Measurements from ENCODE around the gene SLX1A.
A peak's percentile ranks its signal among the peaks of the same experiment; 100 is the strongest.
"Not testable (repeated sequence)": the region's sequence is repeated elsewhere in the genome, so short reads cannot be mapped to it uniquely, and the experiment has no call there.

SLX1A gene

DNA sequence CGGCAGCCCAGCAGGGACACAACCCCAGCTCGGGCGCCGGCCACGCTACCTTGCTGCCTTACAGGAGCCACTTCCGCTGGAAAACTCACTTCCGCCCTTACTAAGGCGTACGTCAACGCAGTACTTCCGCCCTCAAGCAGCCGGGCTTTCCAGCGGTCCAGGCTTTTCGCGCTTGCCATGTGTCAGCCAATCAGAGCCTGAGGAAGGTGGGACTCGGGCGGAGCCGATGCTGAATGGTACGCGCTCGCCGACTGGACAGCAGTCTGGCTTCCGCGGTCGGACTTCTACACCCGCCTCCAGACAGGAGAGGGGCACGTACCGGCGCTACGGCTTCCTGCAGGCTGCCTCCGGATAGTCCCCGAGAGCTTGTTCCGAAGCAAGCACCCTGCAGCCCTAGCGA is at the start of gene SLX1A, which contains the start of gene BOLA2B:
SLX1A (plus strand) TSS at position 261 of the 400 bp plus-strand sequence. CDS start 210 bp downstream, outside the sequence.
BOLA2B (minus strand) TSS at position 52 of the 400 bp plus-strand sequence. CDS start 71 bp downstream, outside the sequence.
- not testable (repeated sequence) for DNase-seq

DNA sequence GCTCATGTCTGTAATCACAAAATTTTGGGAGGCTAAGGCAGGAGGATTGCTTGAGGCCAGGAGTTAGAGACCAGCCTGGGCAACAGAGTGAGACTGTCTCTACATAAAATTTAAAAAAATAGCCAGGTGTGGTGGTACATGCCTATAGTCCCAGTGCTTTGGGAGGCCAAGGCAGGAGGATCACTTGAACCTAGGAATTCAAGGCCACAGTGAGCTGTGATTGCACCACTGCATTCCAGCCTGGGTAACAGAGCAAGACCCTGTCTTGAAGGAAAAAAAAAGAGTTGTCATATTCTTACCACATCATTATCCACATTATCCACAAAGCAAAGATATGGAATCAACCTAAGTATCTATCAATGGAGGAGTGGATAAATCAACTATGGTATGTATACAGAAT is 49.7 kb upstream of the SLX1A start:
- DNase-seq: no peak

DNA sequence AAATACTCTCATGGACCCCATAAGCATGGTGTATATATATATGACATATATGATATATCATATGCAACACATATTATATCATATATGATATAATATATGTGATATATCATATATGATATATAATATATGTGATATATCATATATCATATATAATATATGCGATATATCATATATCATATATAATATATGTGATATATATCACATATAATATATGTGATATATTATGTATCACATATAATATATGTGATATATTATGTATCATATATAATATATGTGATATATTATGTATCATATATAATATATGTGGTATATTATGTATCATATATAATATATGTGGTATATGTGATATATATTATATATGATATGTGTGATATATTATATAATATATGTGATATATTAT is 48.8 kb upstream of the SLX1A start:
- DNase-seq: no peak

DNA sequence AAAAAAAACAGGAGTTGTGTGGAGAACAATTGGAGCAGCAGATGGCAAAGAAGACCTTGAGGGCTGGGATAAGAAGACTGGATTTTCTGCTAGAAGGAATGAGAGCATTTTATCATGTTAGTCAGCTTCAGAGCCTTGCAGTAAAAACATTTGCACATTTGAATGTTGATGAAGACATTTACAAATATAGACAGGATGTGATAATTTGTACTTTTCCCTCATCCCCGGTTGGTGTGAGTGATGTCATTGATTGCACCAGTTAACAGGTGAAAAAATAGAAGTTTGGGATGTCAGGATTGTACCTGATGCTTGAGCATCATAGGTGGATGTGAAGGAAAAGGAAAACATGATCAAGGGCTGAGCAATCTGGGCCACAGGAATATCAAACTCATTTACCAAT is 48.0 kb upstream of the SLX1A start:
- no peak for DNase-seq

DNA sequence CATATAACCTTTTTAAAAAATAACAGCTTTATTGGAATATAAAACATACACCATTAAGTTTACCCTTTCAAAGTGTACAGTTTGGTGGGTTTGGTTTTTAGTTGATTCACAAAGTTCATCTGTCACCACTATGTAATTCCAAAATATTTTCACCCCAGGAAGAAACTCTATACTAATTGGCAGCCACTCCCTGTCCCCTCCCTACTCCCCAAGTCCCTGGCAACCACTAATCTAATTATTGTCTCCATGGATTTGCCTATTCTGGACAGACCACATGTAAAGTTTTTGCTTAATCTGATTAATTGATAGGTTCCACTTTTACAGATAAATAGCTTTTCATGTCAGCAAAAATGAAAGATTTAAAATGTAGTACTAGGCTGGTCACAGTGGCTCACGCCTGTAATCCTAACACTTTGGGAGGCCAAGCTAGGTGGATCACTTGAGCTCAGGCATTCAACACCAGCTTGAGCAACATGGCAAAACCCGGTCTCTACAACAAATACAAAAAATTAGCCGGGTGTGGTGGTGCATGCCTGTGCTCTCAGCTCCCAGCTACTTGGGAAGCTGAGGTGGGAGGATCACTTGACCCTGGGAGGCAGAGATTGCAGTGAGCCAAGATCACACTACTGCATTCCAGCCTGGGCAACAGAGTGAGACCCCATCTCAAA is 45.7 kb upstream of the SLX1A start:
- no peak for DNase-seq

DNA sequence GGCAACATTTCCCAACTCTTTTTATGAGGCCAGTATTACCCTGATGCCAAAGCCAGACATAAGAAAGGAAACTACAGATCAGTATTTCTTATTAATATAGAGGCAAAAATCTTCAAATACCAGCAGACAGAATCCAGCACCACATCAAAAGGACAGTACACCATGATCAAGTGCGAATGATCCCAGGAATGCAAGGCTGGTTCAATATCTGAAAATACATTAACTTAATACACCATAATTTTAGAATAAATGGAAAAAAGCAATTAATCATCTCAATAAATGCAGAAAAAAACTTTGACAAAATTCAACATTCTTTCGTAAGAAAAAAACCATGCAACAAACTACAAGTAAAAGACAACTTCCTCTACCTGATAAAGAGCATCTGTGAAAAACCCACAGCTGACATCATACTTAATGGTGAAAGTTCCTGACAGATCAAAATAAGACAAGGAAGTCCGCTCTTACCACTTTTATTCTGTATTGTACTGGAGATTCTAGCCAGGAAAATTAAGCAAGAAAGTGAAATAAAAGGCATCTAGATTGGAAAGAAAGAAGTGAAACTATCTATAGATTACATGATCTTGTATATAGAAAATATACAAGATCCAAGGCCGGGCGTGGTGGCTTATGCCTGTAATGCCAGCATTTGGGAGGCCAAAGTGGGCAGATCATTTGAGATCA is 44.3 kb upstream of the SLX1A start:
- no peak for DNase-seq

DNA sequence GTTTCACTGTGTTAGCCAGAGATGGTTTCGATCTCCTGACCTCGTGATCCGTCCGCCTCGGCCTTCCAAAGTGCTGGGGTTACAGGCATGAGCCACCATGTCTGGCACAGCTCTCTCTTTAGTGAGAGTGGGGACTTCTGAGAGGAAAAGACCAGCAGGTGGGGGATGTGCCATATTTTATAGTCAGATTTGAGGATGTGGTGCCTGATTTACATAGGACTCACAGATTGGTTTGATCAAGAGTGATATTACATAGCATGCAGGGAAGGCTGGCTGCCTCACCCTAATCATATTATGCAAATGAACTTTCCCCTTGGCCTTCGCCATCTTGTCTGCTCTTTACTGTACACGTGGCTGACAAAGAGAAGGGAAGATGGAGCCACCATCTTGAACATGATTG is 42.6 kb upstream of the SLX1A start:
- DNase-seq: no peak

DNA sequence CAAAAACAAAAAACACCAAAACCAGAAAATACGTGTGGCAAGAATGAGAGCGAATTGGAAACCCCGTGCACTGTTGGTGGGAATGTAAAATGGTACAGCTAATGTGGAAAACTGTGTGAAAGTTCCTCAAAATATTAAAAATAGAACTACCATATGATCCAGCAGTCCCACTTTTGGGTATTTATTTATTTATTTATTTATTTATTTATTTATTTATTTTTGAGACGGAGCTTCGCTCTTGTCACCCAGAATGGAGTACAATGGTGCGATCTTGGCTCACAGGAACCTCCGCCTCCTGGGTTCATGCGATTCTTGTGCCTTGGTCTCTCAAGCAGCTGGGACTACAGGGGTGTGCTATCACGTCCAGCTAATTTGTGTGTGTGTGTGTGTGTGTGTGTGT is 41.2 kb upstream of the SLX1A start:
- no peak for DNase-seq

DNA sequence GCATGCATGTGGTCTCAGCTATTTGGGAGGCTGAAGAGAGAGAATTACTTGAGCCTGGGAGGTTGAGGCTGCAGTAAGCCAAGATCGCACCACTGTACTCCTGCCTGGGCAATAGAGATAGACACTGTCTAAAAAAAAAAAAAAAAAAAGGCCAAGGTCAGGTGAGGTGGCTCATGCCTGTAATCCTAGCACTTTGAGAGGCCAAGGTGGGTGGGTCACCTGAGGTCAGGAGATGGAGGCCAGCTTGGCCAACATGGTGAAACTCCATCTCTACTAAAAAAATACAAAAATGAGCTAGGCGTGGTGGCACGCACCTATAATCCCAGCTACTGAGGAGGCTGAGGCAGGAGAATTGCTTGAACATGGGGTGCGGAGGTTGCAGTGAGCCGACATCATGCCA is 38.5 kb upstream of the SLX1A start:
- DNase-seq: no peak

DNA sequence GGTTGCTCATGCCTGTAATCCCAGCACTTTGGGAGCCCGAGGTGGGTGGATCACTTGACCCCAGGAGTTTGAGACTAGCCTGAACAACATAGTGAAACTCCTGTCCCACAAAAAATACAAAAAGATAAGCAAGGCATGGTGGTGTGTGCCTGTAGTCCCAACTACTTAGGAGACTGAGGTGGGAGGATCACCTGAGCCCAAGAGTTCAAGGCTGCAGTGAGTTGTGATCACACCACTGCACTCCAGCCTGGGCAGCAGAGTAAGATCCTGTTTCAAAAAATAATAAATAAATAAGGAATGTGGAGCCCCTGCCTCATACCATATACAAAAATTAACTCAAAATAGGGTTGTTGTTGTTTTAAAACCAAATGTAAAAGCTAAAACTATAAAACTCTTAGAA is 36.5 kb upstream of the SLX1A start:
- DNase-seq: no peak

DNA sequence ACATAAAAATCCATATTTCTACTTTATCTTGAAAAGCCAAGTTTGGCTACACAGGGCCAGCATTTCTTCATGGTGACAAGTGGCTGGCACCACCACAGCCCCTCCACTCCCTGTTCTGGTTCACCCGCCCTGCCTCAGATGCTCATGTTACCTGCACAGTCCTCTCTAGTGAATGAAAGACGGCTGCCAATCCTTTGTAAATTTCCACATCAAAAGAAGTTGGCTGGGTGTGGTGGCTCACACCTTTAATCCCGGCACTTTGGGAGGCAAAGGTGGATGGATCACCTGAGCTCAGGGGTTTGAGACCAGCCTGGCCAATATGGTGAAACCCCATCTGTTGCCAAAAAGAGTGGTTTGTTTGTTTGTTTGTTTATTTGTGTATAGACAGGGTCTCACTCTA is 30.1 kb upstream of the SLX1A start:
- no peak for DNase-seq

DNA sequence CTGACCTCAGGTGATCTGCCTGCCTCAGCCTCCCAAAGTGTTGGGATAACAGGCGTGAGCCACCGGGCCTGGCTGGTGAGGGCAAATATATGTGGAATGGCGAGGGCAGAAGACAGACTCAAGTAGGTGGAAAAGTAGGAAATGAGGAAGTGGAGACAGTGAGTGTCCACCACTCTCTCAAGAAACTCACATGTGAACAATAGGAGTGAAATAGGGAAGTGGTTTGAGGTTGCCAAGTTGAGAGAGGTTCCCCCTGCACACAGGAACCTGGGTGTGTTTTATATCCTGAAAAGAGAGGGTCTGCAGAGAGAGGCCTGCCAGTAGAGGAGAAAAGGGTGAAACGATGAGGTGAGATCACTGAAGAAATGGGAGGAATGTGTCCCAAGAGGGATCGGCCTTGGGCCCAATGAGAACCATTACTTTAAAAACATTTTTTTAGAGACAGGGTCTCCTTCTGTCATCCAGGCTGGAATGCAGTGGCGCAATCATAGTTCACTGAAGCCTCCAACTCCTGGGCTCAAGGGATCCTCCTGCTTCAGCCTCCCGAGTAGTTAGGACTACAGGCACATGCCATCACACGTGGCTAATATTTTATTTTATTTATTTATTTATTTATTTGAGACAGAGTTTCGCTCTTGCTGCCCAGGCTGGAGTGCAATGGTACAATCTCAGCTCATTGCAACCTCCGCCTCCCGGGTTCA is 27.3 kb upstream of the SLX1A start:
- DNase-seq: no peak

DNA sequence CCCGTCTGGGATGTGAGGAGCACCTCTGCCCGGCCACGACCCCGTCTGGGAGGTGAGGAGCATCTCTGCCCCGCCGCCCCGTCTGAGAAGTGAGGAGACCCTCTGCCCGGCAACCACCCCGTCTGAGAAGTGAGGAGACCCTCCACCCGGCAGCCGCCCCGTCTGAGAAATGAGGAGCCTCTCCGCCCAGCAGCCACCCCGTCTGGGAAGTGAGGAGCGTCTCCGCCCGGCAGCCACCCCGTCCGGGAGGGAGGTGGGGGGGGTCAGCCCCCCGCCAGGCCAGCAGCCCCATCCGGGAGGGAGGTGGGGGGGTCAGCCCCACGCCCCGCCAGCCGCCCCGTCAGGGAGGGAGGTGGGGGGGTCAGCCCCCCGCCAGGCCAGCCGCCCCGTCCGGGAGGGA is 24.9 kb upstream of the SLX1A start:
- DNase-seq: not testable (repeated sequence)

DNA sequence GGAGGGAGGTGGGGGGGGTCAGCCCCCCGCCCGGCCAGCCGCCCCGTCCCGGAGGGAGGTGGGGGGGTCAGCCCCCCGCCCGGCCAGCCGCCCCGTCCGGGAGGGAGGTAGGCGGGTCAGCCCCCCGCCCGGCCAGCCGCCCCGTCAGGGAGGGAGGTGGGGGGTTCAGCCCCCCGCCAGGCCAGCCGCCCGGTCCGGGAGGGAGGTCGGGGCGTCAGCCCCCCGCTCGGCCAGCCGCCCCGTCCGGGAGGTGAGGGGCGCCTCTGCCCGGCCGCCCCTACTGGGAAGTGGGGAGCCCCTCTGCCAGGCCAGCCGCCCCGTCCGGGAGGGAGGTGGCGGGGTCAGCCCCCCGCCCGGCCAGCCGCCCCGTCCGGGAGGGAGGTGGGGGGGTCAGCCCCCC is 24.3 kb upstream of the SLX1A start:
- not testable (repeated sequence) for DNase-seq

DNA sequence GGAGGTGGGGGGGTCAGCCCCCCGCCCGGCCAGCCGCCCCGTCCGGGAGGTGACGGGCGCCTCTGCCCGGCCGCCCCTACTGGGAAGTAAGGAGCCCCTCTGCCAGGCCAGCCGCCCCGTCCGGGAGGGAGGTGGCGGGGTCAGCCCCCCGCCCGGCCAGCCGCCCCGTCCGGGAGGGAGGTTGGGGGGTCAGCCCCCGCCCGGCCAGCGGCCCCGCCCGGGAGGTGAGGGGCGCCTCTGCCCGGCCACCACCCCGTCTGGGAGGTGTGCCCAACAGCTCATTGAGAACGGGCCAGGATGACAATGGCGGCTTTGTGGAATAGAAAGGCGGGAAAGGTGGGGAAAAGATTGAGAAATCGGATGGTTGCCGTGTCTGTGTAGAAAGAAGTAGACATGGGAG is 23.5 kb upstream of the SLX1A start:
- DNase-seq: not testable (repeated sequence)

DNA sequence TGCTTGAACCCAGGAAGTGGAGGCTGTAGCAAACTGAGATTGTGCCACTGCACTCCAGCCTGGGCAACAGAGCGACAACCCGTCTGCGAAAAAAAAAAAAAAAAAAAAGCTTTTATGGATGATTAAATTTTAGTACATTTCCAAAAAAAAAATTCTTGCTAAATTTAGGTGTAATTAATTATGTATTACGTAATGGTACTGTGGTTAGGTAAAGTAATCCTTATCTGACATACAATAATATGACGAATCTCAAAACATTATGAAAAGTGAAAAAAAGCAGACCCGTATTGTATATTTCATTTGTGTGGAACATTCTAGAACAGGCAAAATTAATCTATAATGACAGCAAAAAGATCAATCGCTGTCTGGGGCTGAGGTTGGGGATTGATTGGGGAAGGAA is 20.6 kb upstream of the SLX1A start:
- DNase-seq: no peak

DNA sequence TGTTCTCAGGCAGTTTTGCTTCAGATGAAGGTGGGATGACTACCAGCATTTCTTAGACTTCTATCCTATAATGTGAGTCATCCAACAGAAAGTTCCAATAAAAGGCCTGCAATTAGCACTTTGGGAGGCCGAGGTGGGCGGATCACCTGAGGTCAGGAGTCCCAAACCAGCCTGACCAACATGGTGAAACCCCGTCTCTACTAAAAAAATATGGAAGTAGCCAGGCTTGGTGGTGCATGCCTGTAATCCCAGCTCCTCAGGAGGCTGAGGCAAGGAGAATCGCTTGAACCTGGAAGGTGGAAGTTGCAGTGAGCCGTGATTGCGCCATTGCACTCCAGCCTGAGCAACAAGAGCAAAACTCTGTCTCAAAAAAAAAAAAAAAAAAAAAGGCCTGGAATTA is 16.8 kb upstream of the SLX1A start:
- DNase-seq: not testable (repeated sequence)

DNA sequence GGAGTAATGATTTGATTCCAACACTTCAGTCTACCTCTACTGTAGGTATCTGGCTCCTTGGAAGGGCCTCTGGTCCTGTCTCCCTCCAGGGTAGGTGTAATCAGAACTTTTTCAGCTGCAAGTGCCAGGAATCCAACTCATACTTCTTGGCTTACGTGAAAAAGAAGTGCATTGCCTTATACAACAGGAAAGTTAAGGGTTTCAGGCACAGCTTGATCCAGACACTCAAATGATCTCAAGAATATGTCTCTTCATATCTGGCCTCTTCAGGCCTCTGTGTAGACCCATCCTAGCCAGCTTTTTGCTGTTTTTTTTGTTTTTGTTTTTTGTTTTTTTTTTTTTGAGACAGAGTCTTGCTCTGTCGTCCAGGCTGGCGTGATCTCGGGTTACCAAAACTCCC is 14.5 kb upstream of the SLX1A start:
- no peak for DNase-seq

DNA sequence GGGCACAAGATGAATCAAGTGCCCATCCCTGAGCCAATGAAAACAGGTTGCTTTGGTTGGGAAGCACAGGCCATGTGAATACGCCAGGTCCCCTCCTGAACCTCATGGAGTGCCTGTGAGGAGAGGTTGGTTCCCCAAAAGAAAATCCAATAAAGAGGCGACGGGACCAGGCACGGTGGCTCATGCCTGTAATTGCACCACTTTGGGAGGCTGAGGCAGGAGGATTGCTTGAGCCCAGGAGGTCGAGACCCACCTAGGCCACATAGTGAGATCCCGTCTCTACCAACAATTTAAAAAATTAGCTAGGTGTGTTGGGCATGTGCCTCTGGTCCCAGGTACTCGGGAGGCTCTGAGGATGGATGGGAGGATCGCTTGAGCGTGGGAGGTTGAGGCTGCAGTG is 13.7 kb upstream of the SLX1A start:
- DNase-seq: no peak

DNA sequence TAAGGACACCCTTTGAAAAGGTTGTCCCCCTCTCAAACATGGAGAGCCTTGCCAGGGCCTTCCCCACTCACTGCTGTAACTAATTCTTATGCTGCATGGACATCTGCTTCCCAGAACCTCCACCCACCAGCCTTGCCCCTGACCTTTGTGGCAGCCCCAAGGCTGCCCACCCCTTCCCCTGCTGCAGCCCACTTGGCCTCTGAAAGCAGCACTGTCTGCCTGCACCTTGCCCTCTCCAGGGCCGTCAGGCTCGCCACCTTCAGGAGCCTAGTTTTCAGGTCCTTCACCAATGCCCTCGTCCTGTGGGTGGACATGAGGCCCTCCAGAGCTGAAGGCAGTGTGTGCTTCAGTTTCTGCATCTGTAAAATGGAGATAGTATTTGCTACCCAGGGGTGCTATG is 12.9 kb upstream of the SLX1A start:
- no peak for DNase-seq

DNA sequence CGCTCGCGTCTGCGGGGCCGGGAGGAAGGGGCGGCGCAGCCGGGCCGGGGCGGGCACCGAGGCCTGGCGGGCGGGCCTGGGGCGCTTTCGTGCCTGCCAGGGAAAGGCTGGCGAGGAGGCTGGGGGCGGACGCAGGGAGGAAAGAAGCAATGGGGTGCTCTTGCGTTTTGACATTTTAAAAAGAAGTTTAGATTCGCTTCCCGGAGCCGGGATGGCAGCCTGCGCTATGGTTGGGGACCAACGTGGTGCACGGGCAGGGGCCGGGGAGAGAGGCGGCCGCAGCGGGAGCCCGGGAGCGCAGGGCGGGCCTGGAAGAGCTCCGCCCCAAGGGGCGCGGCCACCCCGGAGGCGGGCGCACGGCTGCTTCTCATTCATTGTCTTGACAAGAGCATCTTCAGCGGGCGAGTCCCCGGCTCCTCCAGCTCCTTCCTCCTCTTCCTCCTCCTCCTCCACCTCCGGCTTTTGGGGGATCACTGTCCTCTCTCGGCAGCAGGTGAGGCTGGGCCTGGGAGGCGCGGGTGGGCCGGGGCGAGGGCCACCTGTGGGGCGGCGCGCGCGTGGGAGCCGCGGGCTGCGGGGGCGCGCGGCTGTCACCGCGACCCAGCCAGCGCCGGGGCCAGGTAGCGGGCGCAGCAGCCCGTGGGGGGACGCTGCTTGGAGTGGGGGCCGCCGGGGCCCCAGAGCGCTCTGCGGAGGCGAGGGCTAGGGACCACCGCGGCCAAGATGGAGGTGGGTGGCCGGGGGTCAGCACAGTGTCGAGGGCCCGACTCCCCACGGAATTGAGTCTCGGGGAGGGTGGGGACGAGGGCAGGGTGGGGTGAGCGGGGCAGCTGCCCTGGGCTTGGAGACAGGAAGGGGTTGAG is 10.2 kb upstream of the SLX1A start, which contains the start of gene CORO1A:
CORO1A (plus strand) TSS at position 370 of the 863 bp plus-strand sequence. CDS start 1,608 bp downstream, outside the sequence.
- DNase-seq: peak; percentile 76

DNA sequence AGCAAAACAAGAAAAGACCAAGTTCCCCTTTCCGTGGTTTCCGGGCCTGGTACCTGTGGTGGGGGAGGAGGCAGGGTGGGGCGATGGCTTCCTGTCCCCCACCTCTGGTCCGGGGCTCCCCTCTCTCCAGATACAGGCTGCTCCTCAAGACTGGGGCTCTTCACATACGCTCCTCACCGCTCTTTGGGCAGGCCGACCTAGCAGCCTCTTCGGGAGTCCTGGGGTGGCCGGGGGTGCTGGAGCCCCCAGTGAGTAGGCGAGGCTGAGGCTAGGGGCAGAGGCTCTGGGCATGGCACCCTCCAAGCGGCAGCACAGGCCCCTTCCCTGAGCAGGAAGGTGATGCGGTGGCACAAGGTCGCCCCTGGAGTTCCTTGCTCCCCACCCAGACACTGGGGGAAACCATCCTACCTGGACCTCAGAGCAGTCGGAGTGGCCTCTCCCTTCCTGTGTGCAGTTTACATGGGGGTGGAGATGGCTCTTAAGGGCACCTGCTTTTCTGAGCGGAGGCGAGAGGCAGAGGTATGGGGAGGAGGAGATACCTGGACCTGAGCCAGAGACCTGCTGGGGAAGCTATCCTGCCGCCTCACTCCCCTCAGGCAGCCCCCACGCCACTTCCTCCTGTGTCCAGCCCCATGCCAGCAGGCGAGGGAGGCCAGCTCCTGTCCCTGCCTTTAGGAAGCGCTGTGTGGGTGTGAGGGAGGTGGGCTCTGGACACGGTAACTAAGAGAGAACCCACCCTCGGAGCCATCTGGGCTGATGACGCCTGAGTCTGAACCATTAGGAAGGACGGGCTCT is 9.4 kb upstream of the SLX1A start:
- no peak for DNase-seq

Measured in HCEC 1CT (cell line).